Stimulated activated CD8-positive, alpha-beta memory T cell treated with anti-CD3 and anti-CD28 coated beads, Interleukin-4, amount 100 ng/mL, for 4 hours (primary cell): ENCODE results near the gene GPR4.
"Not testable (repeated sequence)": the region's sequence is repeated elsewhere in the genome, so short reads cannot be mapped to it uniquely, and the experiment has no call there.

Experiments
- DNase-seq, 2 donors: peaks; one replicate each; pipeline ENCODE4 v3.0.0-alpha.2; 2020; ENCODE audit warnings: low read depth in 2 of 2, low spot score in 1 of 2

The GPR4 gene

DNA sequence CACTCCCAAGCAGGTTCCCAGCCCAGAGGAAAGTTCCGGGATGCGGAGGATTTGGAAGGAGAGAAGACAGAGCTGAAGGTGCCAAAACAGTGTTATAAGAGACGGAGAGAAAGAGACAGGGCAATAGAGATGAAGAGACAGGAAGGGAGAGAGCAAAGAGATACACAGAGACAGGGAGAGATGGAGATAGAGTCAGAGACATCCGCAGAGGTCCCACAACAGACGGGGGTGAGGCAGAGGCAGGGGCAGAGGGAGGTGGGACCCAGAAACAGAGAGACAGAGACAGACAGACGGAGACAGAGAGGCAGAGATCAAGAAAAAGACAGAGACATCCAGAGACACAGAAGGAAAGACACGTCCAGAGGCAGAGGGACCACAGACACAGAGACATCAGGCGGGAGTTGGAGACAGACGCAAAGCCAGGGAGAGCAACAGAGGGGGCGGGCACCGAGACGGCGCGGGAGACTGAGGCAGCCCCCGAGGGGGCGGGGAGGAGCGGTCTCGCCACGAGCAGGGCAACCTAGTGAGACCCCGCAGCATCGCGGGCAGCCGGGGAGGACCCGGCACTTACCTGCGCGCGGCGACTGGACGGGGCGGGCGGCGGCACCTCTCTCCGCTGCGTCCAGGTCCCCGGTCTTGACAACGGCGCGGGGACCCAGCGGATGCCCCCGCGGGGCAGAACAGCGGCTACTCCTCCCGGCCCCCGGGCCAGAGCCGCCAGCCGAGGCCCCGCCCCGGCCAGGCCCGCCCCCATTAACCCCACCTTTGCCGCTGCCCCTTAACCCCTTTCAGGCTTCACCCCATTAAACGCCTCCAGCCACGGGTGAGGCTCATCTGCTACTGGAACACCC is at the start of gene GPR4:
GPR4 (minus strand) TSS at position 689 of the 851 bp plus-strand sequence. CDS start 10,346 bp downstream, outside the sequence.
- no peak for DNase-seq

DNA sequence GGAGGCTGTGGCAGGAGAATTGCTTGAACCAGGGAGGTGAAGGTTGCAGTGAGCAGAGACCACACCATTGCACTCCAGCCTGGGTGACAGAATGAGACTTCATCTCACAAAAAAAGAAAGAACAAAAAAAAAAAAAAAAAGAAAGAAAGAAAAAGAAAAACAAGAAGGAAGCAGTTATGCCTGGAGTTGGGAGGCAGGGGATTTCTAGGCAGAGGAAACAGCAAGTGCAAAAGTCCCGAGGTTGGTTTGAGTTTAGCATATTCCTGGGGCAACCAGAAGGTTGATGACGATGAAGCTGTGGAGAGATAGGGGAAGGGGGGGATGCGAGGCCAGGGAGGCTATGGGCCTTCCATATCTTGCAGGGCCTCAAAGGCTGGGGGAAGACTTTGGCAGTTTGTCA is 48.7 kb upstream of the GPR4 start:
- no peak for DNase-seq

DNA sequence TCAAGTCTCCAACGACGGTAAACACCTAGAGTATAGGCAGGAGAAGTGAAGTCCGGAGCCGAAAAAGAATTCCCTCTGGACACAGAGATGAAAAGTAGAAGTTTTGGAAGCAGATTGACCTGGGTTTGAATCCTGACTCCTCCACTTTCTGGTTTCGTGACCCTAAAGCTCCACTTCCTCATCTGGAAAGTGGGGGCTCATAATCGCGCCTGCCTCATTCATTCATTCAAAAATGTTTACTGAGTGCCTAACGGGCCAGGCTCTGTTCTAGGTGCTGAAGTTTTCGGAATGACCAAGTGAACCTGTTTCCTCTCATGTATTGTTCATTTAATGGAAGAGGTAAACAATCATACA is 44.3 kb upstream of the GPR4 start:
- DNase-seq: no peak

DNA sequence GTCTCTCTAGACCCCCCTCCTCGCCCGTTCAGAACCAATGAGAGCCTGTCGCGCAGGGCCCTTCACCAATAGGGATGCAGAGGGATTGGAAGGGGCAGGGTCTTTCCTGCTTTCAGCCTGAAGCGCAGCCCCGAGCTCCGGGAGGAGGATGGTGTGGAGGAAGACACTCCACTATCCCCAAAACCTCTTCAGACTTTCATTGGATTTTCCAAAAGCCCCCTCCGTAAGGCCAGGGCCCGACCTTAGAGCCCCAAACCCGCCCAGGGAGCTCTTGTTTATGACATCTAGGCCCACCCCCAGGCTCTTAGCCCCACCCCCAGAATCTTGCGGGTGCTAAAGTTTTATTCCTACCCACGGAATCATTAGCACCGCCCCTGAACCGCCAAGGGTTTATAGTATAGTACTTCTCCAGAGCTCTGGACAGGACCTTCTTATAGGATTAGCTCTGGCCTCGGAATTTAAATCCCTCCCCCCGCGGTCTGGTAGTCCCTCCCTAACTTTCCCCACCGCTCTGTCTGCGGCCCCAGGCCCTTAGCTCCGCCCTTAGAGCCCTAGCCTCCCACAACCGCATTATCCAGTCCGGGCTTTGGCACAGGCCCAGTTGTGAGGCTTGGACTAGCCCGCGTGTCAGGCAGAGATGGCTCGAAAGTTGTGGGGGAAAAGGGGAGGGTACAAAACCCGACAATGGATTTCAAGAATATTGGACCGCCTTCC is 43.8 kb upstream of the GPR4 start:
- peak in 1 of 2 donors; percentile 50 for DNase-seq

DNA sequence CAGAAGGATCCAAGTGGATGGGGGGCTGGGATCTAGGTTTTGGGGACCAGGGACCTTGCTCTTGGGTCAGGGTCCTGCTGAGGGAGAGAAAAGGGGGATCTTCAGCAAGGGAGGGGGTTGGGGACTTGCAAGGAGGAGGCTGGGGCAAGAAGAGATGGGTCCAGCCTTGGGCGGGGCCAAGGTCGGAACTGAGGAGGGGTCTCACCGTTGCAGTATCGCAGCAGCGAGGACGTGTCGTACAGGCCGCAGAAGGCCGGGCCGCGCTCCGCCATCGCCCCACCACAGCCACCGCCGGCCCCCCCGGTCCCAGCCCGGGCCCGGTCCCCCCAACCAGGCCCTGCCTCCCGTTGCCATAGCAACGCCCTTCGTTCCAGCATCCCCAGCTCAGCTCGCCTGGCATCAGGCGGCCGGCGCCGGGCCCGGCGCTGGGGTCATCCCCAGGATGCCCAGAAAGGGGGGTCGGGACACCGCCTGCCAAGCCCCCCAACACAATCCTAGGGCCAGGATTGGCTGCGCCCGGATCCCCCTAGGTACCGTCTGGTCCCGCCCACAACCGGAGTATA is 43.1 kb upstream of the GPR4 start:
- DNase-seq: no peak

DNA sequence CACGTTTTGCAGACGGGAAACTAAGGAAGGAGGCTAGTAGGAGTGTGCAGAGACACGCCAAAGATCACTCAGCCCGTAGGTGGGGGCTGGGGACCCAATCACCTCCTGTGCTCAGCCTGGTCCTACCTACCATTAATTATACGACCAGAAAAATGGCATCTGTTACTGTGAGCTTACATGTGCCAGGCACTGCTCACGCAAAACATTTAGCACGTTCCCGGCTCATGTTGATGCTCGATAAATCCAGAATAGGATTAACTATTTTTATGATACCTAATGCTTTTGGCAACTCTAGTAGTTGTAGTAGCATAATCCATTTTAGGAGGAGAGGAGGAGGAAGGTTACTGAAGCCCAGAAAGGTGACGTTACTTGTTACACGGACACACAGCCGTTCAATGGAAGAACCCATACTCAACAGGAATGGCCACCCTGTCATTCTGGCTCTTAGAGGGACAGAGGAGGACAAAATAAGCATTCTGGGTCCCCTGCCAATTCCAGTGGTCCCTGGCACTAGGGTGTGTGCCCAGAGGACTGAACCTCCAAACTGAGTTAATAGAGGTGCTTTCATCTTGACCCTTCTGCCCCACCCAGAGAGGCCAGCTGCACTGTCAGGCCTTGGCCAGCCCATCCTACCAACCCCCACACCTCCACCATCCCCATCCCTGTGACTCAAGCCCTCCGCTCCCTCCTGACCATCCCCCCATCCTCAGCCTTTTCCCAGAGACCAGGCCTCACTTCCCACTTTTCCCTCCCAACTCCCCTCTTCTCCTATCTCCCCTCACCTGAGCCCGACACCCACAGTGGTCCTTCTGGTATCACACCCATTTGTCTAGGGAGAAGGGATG is 42.1 kb upstream of the GPR4 start:
- DNase-seq: no peak

DNA sequence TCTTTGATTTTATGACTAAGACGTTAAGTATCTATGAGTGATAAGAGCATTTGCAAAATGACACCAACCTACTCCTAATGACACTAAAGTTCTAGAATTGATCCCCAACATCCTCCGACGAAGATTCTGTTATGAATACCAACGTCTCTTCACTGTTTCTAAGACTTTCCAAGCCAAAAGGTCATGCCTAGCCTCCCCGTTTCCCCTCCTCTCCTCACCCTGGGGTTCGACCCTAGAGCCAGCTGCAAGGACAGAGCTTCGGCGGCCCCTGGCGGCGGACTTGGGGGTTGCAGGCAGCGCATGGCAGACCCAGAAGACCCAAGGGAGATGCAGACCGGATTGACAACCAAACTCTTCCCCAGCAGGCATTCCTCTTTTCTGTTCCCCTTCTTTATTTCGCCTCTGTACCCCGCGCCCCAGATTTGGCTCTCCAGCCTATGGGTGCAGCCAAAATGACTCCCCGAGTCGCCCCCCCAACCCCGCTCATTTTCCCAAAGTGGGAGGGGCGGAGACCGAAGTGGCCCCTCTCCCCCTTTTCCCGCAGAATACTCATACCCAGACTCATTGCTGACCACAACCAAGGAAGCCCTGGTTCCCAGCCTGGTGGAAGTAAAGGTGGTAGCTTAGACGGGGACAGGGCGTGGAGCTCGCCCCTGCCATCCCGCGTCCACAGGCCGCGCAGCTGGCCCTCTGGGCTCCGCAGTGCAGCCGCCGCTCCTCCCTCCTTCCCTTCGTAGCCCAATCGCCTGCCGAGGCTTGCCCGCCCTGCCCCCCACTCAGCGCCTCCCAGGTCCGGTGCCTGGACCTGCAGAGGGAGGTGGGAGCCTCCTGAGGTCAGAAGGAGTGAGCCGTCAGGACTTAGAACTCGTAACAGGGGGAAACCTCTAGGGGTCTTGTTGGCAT is 41.3 kb upstream of the GPR4 start:
- peak; percentile 81 to 87 for DNase-seq

DNA sequence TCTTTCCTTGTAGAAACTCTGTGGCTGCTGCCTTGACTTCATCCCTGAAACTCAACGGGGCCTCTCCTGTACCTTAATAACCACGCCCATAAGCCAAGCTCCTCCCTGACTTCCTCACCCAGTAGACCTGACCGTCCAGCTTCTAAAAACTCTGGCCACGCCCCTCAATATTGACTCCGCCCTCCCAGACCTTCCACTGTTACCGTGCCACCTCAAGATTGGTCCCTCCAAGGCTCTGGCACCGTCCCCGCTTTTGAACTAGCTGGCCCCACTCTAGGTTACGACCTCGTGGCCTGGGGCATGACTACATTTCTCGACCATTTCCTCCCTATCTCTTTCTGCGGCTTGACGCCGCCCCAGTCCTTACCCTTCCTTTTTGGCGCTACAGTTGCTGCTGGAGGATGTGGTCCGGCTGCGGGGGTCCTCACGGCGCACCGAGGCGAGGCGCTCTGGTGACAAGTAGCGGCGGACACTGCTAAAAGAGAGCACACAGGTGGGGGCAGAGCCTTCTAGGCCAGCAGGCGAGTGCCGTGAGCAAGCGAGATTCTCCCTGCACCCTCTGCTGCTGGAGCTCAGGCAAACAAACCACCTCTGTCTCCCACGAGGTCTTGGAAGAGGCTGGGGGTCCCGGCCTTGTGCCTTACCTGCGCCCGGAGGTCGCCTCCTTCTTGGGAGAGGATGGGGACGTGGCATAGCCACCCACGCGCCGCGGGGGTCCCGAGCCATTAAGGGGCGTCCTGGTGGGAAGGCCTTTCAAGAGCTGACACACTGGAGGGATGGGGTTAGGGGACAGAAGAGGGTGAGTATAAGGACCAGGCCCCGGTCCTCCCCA is 39.5 kb upstream of the GPR4 start:
- DNase-seq: peak in 1 of 2 donors; percentile 40

DNA sequence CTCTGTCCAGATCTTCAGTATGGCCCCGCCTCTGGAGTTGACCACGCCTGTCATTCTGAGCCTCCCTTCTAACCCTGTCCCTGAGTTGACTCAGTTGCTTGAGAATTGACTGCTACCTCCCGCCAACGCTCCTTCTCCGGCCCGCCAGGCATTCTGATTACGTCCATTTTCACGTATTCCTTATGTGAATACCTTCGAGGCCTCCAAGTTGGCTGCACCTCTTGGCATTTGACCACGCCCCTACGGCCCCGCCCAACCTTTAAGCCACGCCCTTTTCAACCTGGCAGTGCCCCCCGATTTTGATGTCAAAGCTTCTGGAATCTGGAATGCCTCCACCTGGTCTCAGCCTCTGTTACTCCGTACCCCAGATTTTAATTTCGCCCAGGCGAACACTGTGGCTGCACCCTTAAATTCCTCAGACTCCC is 38.8 kb upstream of the GPR4 start:
- no peak for DNase-seq

DNA sequence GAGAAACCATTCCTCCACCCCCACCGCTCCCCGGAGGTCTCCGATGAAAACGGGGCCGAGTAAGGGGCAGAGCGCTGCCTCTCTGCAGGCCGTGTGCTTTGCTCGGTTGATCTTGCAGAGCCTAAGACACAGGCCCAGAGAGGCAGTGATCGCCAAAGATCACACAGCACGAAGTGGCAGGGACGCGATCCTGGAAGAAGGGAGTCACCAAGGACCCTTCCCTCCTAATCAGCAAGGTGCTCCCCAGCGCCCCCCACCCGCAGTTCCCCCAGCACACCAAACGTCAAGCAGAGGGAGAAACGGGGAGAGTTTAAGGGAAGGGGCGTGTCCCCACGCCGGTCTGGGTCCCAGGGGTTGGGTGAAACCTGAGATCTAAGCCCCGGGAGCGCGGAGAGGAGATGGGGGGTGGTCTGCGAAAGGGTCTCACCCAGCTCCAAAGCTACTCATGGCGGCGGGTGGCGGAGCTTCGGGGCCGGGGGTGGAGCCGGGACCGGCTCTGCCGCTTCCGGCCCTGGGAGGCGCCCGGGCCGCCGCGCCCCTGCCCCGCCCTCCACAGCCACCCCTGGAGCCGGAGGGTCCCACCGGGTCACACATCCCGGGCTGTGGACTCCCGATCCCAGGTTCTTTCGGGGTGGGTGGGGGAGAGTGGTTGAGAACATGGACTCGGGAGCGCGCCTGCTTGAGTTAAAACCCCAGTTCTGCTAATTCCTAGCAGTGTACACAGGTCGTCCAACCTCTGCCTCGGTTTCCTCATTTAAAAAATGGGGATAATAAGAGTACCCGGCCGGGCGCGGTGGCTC is 37.1 kb upstream of the GPR4 start, which contains the start of gene EML2:
EML2 (minus strand) TSS at position 468 of the 800 bp plus-strand sequence; CDS start at position 447, 21 bp downstream.
- no peak for DNase-seq

DNA sequence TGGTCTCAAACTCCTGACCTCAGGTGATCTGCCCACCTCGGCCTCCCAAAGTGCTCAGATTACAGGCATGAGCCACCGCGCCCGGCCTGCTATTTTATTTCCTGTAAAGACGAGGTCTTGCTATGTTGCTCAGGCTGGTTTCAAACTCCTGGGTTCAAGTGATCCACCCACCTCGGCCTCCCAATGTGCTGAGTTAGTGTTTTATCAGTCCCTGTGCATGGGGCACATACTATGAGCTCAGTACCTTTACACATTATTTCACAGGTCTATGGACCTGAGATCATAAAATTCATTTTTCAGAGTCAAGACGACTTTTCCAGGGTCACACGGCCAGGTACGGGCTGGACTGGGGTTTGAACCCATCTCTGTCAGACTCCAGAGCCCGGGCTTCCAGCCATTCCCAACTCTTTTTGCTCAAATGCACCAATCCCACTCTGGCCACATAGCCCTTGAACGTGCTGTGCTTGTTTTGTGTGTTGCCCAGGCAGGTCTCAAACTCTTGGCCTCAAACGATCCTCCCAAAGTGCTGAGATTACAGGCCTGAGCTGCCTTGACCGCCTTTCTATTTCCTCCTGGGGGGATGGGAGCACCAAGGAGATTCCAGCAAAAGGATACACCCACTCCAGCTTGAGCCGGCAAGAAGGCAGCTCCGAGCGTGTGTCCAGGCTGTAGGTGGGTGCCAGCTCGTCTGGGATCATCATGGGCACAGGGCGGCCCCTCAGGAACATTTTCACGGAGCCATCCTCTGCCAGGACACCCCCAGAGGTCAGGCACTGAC is 36.1 kb upstream of the GPR4 start:
- no peak for DNase-seq

DNA sequence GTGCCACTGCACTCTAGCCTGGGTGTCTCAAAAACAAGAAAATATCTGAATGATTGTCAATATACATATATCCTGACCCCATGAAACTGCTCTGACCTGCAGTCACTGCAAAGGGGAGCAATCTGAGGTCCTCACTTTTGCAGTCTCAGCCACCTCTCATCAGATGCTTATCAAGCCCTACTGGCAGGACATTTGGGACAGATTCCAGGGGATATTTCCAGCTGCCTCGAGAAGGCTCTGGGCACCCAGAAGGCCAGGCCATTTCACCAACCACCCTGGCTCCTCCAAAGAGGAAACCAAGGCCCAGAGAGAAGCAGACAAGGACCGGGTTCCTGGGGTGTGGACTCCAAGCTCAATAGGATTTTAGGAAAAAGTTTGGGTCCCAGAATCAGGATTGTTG is 34.9 kb upstream of the GPR4 start:
- no peak for DNase-seq

DNA sequence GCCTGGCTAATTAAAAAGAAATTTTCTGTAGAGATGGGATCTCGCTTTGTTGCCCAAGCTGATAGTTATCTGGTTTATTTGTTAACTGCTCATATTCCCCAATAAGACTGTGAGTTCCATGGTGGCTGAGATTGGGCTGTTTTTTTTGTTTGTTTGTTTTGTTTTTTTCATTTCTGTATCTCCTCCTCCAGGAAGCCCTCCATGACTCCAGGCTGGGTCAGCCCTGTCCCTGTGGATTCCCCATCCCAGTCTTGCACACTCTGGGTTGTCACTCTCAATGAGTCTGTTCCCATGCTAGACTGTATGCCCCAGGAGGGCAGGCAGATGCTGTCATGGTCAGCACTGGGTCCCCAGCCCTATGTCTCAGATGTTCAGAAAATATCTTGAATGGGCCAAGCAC is 34.3 kb upstream of the GPR4 start:
- DNase-seq: no peak

DNA sequence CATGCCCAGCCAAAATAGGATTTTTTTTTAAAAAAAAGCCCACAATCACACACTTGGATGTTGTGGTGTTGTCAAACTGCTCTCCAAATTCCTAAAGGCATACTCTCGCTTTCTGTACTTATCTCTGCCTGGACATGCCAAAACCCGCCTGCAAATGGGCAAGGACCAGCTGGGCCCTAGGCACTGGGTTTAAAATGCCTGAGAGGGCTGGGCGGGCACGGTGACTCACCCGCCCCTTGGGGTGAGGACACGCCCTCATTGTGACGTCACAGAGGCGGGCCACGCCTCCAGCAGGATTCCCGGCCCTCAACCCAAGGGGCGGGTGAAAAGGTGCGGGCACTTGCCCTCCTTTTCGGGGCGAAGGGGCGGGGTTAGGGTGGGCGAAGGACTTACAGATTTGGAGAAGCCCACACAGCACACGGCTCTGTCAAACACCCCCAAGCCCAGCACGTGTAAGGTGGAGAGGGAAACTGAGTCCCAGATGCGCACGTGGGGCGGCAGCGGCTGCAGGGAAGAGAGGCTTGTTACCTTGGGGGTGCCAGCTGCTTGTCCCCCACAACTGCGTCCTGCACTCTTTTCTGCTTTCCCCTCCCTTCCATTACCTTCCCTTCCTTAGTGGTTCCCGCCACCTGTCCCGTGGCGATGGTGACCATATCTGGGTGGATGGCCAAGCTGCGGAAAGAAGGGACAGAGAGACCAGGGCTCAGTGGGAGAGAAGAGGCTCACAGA is 30.6 kb upstream of the GPR4 start:
- DNase-seq: no peak

DNA sequence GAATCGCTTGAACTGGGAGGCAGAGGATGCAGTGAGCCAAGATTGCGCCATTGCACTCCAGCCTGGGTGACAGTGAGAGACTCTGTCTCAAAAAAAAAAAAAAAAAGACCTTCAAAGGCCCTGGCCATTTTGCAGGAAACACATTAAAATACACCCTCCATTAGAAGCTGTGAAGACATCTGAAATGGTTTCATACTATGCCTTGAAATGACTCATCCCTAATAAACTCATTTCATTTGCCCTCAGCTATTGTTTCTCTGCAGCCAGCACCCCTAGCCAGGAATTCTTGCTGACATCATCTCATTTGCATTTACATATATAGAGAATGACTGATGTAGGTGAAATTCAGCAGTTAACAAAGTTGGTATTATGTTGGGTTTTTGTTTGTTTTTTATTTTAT is 28.5 kb upstream of the GPR4 start:
- DNase-seq: no peak

DNA sequence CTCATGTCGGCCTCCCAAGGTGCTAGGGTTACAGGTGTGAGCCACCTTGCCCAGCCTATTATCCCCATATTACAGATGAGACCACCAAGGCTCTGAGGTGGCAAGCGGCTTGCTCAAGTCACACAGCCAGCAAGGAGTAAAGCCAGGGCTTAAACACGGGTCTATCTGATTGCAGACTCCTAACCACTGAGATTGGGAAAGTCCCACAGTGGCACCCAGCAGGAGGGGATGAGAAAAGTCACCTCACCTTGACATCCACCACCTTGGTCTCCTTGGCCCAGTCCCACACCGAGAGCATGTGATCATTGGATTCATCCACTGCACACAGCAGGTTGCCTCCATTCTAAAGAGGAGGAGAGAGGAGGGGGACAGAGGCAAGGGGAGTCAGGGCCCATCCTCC is 27.7 kb upstream of the GPR4 start:
- DNase-seq: no peak

DNA sequence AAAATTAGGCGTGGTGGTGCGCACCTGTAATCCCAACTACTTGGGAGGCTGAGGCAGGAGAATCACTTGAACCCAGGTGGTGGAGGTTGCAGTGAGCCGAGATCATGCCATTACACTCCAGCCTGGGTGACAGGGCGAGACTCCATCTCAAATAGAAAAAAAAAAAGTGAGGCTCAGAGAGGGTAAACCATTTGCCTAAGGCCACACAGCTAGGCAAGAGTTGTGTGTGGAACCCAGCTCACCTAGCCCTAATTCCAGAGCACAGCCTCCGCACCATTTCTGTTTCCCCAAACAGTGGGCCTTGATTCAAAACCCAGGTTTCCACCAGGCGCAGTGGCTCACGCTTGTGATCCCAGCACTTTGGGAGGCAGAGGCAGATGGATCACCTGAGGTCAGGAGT is 26.2 kb upstream of the GPR4 start:
- DNase-seq: not testable (repeated sequence)
